Measurements from ENCODE around the gene JMJD8. TPM values are rescaled to one million over a fixed set of nuclear protein-coding genes. Genes with fewer than 3 reads are reported as not detected.
A peak's percentile ranks its signal among the peaks of the same experiment; 100 is the strongest.

Gene JMJD8
- total and polyA plus RNA-seq, 9 of the 15 experiments (the other 6 are each of a cell fraction or from before 2014, with no cell fraction given), result 1.2 to 50.6 (median 29.3) TPM

- TF ChIP-seq ZNF318 (IDR thresholded peaks at IDR 0.05; ENCODE audit: borderline replicate concordance in 1 of 2, low read depth in 1 of 2) (no peak), POLR2A (conservative IDR thresholded peaks at IDR 0.05) (peak; percentile 45; the same call in 1 of the 2 replicates), ZNF316 (IDR thresholded peaks at IDR 0.05) (no peak), ZBTB7A (IDR thresholded peaks at IDR 0.05; ENCODE audit: borderline replicate concordance, control insufficient read depth, low read depth, low read length) (peak; percentile 21; the same call in 1 of the 2 replicates), ZFX (CRISPR knock-in tag; IDR thresholded peaks at IDR 0.05) (no peak), SUPT5H (IDR thresholded peaks at IDR 0.05) (no peak), ZNF133 (CRISPR knock-in tag; IDR thresholded peaks at IDR 0.05) (no peak), FOXK1 (CRISPR knock-in tag; IDR thresholded peaks at IDR 0.05; ENCODE audit: borderline replicate concordance) (no peak), KAT2B (IDR thresholded peaks at IDR 0.05; ENCODE audit: low read depth, low read length) (no peak), RBFOX2 (IDR thresholded peaks at IDR 0.05; ENCODE audit: low read depth, low read length) (peak; percentile 10), SFPQ (IDR thresholded peaks at IDR 0.05; ENCODE audit: low read depth, low read length) (no peak), ZNF384 (IDR thresholded peaks at IDR 0.05; ENCODE audit: low read depth, low read length) (no peak), SNAPC5 (CRISPR knock-in tag; IDR thresholded peaks at IDR 0.05) (no peak), SIRT6 (IDR thresholded peaks at IDR 0.05; ENCODE audit: low read depth, low read length) (no peak), NFE2 (IDR thresholded peaks at IDR 0.05; ENCODE audit: low read depth) (no peak), NR2F6 (CRISPR knock-in tag; IDR thresholded peaks at IDR 0.05) (no peak), ZBTB17 (CRISPR knock-in tag; IDR thresholded peaks at IDR 0.05) (no peak), WHSC1 (IDR thresholded peaks at IDR 0.05; ENCODE audit: low read length) (no peak), SMAD1 (IDR thresholded peaks at IDR 0.05; ENCODE audit: low read depth, low read length, partially characterized antibody) (no peak), TRIM28 (IDR thresholded peaks at IDR 0.05) (no peak)
Measured at GRCh38 chr16:724188-725040, 40.3 kb upstream of the JMJD8 start (continued).

Measured in K562 (cell line).